Measurements from ENCODE around the gene GALNT9.

DNA sequence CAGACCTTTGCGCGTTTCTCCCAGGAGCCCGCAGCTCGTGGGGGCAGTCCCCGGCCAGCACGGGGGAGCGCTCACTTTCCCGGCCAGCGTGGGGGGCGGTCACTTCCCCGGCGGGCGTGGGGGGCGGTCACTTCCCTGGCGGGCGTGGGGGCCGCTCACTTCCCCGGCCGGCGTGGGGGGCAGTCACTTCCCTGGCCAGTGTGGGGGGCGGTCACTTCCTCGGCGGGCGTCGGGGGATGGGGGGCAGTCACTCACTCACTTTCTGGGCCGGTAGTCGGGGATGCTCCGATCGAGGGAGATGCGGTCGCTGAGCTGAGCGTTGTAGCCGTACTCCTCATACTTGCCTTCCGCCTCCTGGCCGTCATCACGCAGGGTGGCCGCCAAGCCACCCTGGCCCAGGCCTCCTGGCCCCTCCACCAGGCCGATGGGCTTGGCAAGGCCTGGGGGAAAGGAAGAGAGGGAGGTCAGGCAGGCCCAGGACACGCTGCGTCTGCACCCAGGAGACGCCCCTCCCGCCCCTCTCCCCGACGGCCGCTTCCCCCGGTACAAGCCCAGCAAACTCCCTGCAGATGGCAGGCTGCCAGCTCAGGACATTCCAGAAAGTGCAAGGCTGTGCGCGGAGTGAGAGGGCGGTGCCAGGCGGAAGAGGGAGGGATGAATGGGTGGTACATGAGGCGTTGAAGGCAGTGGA, 43.3 kb downstream of the GALNT9 start:
- TF ChIP-seq, protein P1, sequence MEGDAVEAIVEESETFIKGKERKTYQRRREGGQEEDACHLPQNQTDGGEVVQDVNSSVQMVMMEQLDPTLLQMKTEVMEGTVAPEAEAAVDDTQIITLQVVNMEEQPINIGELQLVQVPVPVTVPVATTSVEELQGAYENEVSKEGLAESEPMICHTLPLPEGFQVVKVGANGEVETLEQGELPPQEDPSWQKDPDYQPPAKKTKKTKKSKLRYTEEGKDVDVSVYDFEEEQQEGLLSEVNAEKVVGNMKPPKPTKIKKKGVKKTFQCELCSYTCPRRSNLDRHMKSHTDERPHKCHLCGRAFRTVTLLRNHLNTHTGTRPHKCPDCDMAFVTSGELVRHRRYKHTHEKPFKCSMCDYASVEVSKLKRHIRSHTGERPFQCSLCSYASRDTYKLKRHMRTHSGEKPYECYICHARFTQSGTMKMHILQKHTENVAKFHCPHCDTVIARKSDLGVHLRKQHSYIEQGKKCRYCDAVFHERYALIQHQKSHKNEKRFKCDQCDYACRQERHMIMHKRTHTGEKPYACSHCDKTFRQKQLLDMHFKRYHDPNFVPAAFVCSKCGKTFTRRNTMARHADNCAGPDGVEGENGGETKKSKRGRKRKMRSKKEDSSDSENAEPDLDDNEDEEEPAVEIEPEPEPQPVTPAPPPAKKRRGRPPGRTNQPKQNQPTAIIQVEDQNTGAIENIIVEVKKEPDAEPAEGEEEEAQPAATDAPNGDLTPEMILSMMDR (IDR thresholded peaks at IDR 0.05; ENCODE audit: insufficient read depth, low read depth, low read length), result no peak
- no peak for TF ChIP-seq EZH2 (IDR thresholded peaks at IDR 0.05; ENCODE audit: insufficient read depth, low read length)

Measured in astrocyte (in vitro differentiated cells and primary cell).